Calu3 (cell line): ENCODE measurements around the gene TUBB4A. TPM values are rescaled to one million over a fixed set of nuclear protein-coding genes. Genes with fewer than 3 reads are reported as not detected.

Experiments
- BruUV-seq: library from RNA; stranded (reverse); fragments of 400-500 nt; replicated peaks from 2 replicates; lab custom pipeline; 2021; lab: Mats Ljungman, UMichigan
- CTCF ChIA-PET: fragments of 300-600 bp; sonication (Branson Sonifier 250); formaldehyde crosslinking; loops from one replicate; lab custom pipeline; 2022; ENCODE audit warnings: antibody characterized with exemption; lab: Charles Lee
- DNase-seq: peaks from one replicate; pipeline ENCODE4 v3.0.0; 2022
- H3K27ac Mint-ChIP-seq: one replicate; pipeline ENCODE4 v1.8.0; 2022; ENCODE audit warnings: mixed read lengths; ENCODE audit not compliant: unreplicated experiment
- H3K27me3 Mint-ChIP-seq: one replicate; pipeline ENCODE4 v1.8.0; 2022; ENCODE audit warnings: mixed read lengths; ENCODE audit not compliant: unreplicated experiment
- H3K36me3 Mint-ChIP-seq: one replicate; pipeline ENCODE4 v1.8.0; 2022; ENCODE audit warnings: mild to moderate bottlenecking, moderate library complexity, mixed read lengths; ENCODE audit not compliant: insufficient read depth, unreplicated experiment
- H3K4me1 Mint-ChIP-seq: one replicate; pipeline ENCODE4 v1.8.0; 2022; ENCODE audit warnings: mild to moderate bottlenecking, low read depth, mixed read lengths; ENCODE audit not compliant: unreplicated experiment
- H3K4me3 Mint-ChIP-seq: one replicate; pipeline ENCODE4 v1.8.0; 2022; ENCODE audit warnings: mild to moderate bottlenecking, low read depth, moderate library complexity, mixed read lengths; ENCODE audit not compliant: unreplicated experiment
- H3K9me3 Mint-ChIP-seq: one replicate; pipeline ENCODE4 v1.8.0; 2022; ENCODE audit warnings: low read depth, mixed read lengths; ENCODE audit not compliant: unreplicated experiment
- CTCF ChIP-seq: fragments of 200-600 bp; IDR thresholded peaks from one replicate; pipeline ENCODE4 v1.8.0; 2022; ENCODE audit warnings: antibody characterized with exemption; ENCODE audit not compliant: unreplicated experiment
- intact Hi-C: fragments of 100-400 bp; cut with micrococcal nuclease; formaldehyde crosslinking; loops from one replicate; pipeline ENCODE4 v1.10.0; 2022; ENCODE audit not compliant: unreplicated experiment
- total RNA-seq: library from RNA; stranded (reverse); gene quantifications from 2 replicates; pipeline ENCODE4 v1.2.3, GENCODE V29; 2022

Gene TUBB4A
- total RNA-seq, 1 experiment from 2014 or later, result 1.4 TPM

GRCh38 chr19:6516018-6516658 is 14.0 kb upstream of the TUBB4A start:
- CTCF ChIA-PET, result interaction anchor here (1.0 to 1.7 kb wide), 6 partner anchors 15 to 348 kb away, joined by 3 to 10 read pairs (median 6); partner anchors contain the start of genes ALKBH7, GPR108 and TNFSF9
- no TSS peak for BruUV-seq
- intact Hi-C loops, result loop anchor here (2.0 to 10.0 kb wide), 2 partner anchors 117 to 219 kb away; partner anchors contain the start of genes GPR108 and TRIP10
- no peak for TF ChIP-seq CTCF
- Mint-ChIP-seq H3K9me3 (no peaks in the 10 kb centered on the region), H3K4me1 (peaks cover 18% of the 10 kb centered on the region), H3K4me3 (peak overlapping the region; percentile 91), H3K27me3 (no peaks in the 10 kb centered on the region), H3K27ac (peak overlapping the region; percentile 32), H3K36me3 (peaks cover 22% of the 10 kb centered on the region)
- DNase-seq, result peak; percentile 92

GRCh38 chr19:6514926-6515544 is 12.9 kb upstream of the TUBB4A start:
- Mint-ChIP-seq H3K4me3 (peak overlapping the region; percentile 91), H3K36me3 (peaks cover 22% of the 10 kb centered on the region), H3K9me3 (no peaks in the 10 kb centered on the region), H3K27ac (peak overlapping the region; percentile 19), H3K4me1 (peaks cover 18% of the 10 kb centered on the region), H3K27me3 (no peaks in the 10 kb centered on the region)
- no peak for DNase-seq
- no peak for TF ChIP-seq CTCF
- CTCF ChIA-PET, result no interaction called here
- intact Hi-C loops, result loop anchor here (10.0 kb wide), 1 partner anchor 220 kb away; the partner anchor contains the start of genes GPR108 and TRIP10
- BruUV-seq, result no TSS peak

GRCh38 chr19:6514089-6514488 is 12.0 kb upstream of the TUBB4A start:
- DNase-seq, result no peak
- Mint-ChIP-seq H3K27ac (no peak overlapping the region), H3K4me1 (peaks cover 18% of the 10 kb centered on the region), H3K4me3 (no peak overlapping the region), H3K27me3 (no peaks in the 10 kb centered on the region), H3K36me3 (peaks cover 19% of the 10 kb centered on the region), H3K9me3 (no peaks in the 10 kb centered on the region)
- no peak for TF ChIP-seq CTCF
- BruUV-seq, result no TSS peak
- intact Hi-C loops, result loop anchor here (10.0 kb wide), 1 partner anchor 221 kb away; the partner anchor contains the start of genes GPR108 and TRIP10
- CTCF ChIA-PET, result no interaction called here

GRCh38 chr19:6510618-6511017 is 8.5 kb upstream of the TUBB4A start:
- Mint-ChIP-seq H3K4me1 (no peaks in the 10 kb centered on the region), H3K27me3 (no peaks in the 10 kb centered on the region), H3K27ac (no peak overlapping the region), H3K36me3 (no peaks in the 10 kb centered on the region), H3K9me3 (no peaks in the 10 kb centered on the region), H3K4me3 (no peak overlapping the region)
- no peak for DNase-seq
- TF ChIP-seq CTCF, result no peak
- BruUV-seq, result no TSS peak
- intact Hi-C loops, result loop anchor here (10.0 kb wide), 1 partner anchor 224 kb away; the partner anchor contains the start of genes GPR108 and TRIP10
- CTCF ChIA-PET, result no interaction called here
